Stimulated activated CD4-positive, alpha-beta T cell treated with anti-CD3 and anti-CD28 coated beads, Interleukin-4, amount 100 ng/mL, for 48 hours (primary cell): Measurements from ENCODE around the gene CTDSPL.
"Not testable (repeated sequence)": the region's sequence is repeated elsewhere in the genome, so short reads cannot be mapped to it uniquely, and the experiment has no call there.

Experiments
- DNase-seq, 2 donors: peaks; one replicate each; pipeline ENCODE4 v3.0.0-alpha.2; 2020; ENCODE audit warnings: low read depth in 2 of 2

Gene CTDSPL

DNA sequence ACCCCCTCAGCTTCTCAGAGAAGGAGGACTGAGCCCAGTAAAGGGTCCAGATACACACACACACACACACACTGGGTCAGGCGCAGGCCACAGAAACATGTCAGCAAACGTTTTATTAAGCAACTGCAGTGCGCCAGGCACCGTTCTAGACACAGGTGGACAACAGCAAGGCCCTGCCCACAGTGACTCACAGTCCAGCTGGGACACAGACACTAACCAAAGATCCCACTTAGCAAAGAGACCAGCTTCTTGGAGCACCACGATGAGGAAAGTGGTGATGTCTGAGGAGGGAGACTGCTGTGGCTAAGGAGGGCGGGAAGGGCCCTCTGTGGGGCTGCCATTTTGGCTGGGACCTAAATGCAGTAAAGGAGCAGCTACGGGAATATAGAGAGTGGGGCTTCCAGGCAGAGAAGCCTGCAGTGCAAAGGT lies 126.1 kb downstream of the CTDSPL start:
- DNase-seq: no peak

DNA sequence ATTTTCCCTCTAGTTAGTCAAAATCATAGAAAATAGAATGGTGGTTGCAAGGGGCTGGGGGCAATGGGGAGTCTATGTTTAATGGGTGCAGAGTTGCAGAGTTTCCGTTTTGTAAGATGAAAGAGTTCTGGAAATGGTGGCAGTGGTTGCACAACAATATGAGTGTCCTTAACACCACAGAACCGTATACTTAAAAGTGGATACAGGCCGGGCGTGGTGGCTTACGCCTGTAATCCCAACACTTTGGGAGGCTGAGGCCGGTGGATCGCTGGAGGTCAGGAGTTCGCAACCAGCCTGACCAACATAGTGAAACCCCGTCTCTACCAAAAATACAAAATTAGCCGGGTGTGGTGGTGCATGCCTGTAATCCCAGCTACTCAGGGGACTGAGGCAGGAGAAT lies 126.7 kb downstream of the CTDSPL start:
- DNase-seq: not testable (repeated sequence)

DNA sequence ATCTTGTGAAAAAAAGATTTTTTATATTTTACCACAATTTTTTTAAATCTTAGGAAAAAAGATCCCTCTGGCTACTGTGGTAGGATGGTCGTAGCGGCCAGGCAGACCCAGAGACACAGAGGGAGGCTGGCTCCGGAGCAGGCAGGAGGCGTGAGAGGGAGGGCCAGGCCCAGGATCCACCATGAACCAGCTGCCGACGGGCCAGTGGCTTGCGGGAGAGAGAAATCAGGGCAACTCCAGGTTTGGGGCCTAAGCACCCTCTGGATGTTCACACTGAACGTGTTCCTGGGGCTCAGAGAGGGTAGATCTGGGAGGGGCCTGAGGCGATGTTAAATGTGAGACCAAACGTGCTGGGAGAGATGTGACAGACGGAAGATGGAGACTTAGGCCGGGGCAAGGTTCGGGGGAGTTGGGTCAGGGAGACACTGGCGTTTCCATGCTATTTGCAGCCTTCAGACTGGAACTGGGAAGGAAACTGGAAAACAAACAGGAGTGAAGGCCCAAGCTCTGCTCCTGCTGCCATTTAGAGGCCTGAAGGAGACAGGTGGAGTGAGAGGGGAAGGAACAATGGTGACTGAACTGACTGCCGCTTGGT lies 127.3 kb downstream of the CTDSPL start:
- DNase-seq: no peak

DNA sequence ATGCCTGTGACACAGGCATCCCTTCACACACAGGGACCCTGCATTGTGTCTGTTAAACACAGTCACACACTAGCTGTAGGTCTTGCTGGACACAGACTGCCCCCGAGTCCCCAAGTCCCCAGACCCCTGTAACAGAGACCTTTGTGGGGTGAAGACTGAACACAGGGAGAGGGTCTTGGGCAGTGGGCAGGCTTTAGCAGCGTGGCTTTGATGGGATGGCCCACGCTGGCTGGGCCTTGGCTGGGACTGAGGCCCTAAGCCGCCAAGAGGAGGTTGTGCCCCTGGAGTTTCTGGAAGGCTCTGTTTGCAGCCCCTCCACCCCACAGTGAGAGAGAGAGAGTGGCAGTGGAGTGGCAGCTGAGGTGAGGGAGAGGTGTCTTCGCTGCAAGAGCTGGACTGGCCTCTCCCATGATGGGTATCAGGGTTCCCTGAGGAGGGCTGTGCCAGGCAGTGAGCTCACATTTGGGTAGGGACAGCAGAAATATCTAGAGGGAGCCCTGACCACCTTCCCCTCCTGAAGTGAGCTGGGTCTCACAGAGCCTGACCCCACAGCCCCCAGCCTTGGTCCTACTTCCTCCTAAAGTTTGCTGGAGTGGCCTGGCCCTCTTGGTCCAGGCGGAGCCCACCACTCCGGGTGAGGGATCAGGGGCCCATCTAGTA lies 128.3 kb downstream of the CTDSPL start:
- no peak for DNase-seq

DNA sequence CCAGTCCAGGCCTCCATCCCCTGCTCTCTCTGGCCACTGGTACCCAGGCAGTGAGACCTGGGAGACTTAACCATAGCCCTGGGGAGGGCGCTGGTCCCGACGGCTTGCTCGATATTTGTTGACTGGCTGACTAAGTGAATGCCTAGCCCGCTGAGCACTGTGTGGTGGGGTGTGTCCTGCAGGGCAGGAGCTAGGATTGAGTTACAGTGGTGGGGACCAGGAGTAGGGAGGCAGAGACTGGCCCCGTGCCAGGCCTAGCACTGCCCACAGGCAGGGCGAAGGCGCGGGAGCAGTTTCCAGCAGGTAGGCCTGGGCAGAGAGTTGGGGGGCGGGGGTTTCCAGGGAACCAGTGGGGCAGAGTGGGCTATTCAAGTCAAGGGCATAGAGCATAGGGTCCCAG lies 128.8 kb downstream of the CTDSPL start, which contains the start of gene VILL:
TSS of gene VILL (plus strand) at position 260 of the 400 bp plus-strand sequence. CDS start 2,887 bp downstream, outside the sequence.
- DNase-seq: no peak

DNA sequence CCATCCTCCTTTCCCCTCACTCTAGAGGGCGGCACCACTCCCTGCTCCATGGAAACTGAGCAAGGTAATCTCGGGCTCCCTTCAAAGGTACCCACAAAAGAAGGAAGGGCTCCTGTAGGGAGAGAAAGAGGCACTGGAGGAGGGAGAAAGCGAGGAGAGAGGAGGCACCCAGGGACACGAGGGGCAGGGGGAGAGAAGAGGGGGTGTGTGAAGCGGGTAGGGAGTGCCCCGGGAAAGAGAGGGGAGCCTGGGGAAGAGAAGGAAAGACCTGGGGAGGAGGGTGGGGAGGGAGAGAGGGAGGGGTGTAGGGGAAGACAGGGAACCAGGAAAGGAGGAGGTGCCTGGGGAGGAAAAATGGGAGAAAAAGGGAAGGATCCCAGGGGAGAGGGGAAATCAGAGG lies 129.4 kb downstream of the CTDSPL start:
- no peak for DNase-seq

DNA sequence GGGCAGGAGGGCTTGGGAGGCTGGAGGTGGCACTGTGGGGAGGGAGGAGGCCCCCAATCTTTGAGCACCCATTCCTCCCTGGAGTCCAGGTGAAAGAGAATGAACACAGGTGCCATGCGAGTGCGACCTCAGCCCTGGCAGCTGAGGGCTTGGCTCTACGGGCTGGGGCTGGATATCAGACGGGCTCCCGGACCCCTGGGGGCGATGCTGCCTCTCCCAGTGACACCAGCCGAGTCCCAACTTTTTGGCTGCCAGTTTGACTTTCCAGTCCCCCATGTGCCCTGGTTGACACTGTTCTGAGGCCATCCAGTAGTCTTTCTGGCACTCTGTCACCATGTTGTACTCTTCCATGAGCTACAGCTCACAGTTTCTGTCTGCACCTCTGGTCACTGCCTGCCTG lies 130.1 kb downstream of the CTDSPL start:
- DNase-seq: no peak

DNA sequence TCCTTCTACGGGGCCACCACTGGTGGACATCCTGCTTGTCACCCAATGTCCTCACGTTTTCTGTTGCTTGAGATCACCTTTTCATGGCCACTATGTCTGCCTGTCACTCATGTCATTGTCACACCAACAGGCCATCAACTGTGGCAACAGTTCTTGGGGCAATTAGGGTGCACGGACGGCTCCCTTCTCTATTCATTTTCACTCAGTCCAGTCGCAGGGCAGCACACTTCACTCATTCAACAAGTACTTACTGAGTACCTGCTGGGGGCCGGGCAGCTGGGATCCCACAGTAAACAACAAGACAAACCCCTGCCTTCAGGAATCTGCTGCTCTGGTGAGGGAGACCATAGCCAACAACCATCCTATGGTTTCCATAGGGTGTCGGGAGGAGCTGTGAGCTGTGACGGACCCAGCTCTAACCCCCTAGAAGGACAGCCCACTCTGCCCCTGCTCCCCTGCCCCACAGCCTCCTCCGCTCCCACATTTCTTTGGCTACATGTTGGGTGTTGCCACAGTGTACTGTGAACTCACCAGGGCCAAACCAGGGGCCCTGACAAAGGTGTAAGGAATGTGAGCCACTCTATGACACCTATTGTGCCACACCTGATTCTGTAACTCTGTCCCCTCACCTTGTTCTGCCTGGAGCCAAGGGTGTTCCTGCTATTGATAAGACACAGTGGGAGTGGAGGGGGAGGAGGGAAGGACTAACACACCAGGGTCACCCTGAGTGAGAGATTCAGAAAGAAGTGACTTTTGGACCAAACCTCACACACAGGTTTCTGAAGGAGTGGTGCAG lies 130.8 kb downstream of the CTDSPL start:
- no peak for DNase-seq

DNA sequence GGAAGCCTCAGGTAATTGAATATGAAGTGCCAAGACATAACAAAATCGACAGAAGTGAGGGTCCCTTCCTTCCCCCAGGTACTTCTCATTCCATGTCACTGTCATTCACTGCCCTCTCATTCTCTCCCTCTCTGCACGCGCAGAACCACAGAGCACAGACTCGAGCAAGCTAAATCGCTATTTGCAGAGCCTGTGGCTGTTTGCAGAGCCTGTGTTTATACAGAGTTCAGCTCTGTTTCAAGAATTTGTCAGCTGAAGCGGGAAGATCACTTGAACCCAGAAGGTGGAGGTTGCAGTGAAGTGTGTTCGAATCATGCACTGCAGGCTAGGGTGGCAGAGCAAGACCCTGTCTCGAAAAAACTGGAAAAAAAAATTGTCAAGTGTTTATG lies 131.4 kb downstream of the CTDSPL start:
- DNase-seq: no peak

DNA sequence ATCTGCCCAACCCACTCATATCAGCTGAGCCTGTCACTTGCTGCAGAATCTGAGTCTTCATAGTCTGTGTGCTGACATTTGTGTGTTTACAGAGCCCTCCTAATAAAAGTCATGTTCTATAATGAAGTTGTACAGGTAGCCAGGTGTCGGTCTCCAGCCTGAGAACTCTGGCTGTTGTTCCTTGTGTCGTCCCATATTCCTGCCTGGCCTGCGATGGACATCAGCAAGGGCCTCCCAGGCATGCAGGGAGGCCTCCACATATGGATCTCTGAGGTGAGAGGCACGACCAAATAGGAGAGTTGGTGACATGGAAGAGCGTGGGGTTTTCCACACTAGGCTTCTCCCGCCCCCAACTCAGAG lies 131.8 kb downstream of the CTDSPL start:
- DNase-seq: no peak

DNA sequence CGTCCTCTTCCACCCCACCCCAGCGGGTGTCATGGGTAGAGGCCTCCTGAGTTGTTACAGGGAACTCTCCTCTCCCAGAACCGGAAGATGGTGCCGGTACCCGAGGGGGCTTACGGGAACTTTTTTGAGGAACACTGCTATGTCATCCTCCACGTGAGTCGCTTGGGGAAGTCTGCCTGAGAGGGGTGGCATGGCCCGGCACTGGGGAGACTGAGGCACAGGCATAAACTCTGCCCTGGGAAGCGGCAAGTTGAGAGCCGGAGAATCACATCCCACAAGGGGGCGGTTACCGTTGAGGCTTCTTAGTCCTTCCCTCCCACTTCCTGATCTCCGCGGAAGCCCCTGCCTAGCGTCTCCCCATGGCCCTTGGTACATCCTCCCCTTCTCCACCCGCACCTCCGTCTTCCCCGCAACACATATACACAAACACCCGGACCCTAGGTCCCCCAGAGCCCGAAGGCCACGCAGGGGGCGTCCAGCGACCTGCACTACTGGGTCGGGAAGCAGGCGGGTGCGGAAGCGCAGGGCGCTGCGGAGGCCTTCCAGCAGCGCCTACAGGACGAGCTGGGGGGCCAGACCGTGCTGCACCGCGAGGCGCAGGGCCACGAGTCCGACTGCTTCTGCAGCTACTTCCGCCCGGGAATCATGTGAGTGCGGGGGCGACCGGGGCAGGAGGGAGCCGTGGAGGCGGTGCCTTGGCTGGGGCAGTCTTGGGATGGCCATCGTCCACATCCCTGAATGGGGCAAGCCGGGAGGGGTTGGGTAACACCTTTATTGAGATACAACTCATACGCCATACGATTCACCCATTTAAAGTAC lies 132.3 kb downstream of the CTDSPL start:
- peak; percentile 59 to 73 for DNase-seq

DNA sequence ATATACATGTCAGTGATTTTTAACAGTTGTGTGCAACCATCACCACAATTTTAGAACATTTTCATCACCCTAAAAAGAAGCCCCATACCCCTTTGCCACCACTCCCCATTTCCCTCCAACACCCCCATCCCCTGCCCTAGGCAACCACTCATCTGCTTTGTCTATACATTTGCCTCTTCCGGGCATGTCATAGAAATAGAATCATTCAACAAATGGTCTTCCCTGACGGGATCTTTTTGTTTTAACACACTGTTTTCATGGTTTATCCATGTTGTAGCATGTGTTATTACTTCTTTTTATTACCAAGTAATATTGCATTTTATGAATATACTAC lies 132.9 kb downstream of the CTDSPL start:
- no peak for DNase-seq

DNA sequence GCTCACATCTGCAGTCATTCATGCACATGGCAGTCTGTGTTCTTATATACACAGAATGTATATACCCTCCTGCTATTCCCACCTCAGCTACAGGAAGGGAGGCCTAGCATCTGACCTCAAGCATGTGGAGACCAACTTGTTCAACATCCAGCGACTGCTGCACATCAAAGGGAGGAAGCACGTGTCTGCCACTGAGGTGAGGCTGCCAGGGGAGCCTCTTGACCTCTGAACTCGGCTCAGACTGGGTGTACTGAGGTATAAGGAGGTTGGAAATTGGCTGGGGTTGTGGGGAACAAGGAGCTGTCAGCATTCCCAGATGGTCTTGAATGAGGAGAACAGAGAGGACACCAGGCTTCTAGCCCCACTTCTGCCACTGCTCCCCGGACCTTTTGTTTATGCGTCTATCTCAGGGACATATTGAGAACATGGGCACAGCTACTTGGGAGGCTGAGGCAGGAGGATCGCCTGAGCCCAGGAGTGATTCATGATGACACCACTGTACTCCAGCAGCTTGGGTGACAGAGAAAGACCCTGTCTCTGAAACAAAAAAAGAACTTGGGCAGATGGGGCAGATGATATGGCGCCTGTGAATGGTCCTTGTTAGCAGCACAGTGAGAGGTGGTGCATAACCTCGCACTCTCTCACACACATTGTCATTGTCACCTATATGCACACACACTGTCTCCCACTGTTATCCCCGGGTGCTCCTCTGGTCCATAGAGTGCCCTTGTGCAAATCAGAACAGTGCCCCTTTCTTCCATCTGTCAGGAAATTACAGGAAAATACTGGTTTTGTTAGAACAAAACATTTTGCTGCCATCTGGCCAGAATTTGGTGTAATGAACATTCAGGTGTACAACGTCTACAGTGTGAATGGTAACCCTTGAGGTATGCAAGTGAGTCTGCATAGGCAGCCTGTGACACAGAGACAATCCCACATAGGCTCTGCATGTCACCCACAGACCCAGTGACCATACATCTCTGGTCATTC lies 134.3 kb downstream of the CTDSPL start:
- no peak for DNase-seq

DNA sequence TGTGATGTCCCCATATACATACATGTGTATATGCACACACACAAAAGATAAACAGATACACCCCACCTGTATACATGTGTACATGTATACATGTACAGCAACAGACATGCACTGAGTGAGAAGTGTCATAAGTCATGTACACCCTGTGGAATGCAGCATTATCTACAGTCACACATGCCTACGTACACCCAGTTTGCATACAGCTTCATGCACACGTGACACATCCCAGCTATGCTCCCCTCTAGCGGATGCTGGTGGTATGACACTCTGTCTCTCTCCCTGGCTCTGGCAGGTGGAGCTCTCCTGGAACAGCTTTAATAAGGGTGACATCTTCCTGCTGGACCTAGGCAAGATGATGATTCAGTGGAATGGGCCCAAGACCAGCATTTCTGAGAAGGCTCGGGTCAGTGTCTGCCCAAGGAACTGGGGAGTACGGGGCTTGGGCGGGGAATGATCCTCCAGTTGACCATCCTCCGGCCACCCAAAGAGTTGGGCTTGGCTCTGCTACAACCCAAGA lies 135.2 kb downstream of the CTDSPL start:
- peak; percentile 74 to 88 for DNase-seq

DNA sequence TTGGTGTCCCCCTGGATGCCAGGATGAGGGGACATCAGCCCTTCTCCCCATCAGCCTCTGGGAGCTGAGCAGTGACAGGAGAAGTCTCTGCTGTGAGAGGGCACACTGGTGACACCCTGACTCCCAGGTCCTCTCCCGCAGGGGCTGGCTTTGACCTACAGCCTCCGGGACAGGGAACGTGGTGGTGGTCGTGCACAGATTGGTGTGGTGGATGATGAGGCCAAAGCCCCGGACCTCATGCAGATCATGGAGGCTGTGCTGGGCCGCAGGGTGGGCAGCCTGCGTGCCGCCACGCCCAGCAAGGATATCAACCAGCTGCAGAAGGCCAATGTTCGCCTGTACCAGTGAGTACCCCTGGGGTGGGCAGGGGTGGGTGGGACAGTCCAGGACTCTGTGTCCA lies 135.7 kb downstream of the CTDSPL start:
- DNase-seq: no peak

DNA sequence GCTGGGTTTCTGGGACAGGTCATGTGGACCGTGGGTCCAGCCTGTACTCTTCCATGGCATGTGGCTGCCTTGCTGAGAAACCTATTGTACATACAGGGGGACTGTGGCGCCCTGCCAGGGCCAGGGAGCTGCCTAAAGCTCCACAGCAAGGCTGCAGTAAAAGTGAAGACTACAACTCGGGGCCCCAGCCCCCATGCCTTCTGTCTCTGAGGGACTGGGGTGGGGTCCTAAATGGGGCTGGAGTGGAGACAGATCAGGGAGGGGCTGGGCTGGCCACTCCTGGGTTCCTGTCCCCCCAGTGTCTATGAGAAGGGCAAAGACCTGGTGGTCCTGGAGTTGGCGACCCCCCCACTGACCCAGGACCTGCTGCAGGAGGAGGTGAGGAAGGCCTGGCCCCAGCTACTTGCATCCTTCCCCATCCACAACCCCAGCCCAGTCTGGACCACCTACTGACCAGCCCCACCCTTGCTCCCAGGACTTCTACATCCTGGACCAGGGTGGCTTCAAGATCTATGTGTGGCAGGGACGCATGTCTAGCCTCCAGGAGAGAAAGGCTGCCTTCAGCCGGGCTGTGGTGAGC lies 136.2 kb downstream of the CTDSPL start:
- DNase-seq: no peak

DNA sequence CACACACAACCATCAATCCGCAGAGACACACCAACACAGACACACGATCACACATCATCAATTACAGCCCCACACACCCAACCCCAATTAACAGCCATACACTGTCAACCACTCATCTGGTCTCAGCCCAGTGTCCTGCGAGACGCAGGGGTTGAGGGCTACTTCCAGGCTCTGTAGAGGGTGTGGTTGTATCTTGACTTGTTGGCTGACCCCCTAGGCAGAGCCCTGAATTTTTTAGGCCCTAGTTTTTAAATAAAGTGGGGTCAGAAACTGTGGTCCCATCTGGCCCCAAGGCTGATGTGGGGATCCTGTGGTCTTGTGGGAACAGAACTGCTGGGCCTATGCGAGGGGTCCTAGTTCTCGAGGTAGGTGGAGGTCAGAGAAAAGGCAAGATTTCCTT lies 138.2 kb downstream of the CTDSPL start:
- DNase-seq: no peak

DNA sequence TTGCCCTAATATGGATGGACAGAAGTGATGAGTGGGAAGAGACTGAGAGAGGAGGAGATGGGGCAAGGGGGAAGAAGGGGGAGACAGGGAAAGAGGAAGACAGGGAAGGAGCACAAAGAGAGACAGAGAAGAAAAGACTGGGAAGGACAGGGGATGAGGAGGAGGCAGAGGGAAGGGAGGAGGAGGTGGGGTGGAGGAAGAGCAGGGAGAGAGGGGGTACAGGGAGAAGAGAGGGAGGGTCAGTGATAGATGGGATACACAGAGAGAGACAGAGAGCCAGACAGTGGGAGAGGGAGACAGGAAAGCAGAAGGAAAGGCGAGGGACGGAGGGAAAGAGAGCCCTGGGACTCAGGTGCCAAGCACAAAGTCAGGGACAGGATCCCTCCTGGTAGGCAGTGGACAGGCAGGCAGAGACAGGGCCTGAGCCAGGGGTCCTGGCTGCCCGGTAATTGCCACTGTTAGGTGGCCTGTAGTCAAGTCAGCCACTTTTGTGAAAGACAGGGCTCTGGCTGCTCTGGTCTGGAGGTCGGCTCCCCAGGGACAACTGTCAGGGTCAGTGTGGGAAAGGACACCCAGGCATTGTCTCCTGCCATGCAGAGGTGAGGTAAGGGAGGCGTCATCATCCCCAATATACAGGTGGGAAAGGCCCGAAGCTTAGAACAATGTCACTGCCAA lies 138.7 kb downstream of the CTDSPL start:
- no peak for DNase-seq

DNA sequence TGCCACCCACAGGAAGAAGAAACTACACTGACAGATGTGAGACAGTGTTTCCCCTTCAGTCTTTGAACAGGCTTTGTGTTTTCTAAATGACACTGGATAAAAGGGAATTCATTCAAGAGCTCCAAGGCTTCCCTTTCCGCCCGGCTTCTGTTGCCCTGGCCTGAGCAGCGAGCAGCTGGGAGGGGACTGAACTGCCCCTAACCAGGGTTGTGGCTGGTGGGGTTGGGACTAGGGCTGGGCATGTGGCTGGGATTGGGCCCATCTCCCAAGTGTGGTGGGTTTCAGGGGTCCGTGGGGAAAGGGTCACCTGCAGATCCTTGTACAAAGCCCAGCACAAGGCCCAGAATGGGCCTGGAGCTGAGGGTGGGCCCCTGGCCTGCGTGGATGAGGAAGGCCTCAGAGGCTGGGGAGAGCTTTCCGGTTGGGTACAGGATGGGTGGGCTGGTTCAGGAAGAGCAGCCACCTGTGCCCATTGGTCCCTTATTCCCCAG lies 139.3 kb downstream of the CTDSPL start:
- no peak for DNase-seq
